Chondrocyte (in vitro differentiated cells): ENCODE data around the gene GABBR2. TPM values are rescaled to one million over a fixed set of nuclear protein-coding genes. Genes with fewer than 3 reads are reported as not detected.

Source experiments
- DNase-seq: peaks from one replicate; pipeline ENCODE4 v3.0.0; 2021; ENCODE audit warnings: mixed read lengths, low spot score
- H3K27ac Mint-ChIP-seq: one replicate; pipeline ENCODE4 v1.8.0; 2021; ENCODE audit warnings: mild to moderate bottlenecking, moderate library complexity, mixed read lengths; ENCODE audit not compliant: unreplicated experiment
- H3K27me3 Mint-ChIP-seq: 2 replicates; pipeline ENCODE4 v1.8.0; 2021; ENCODE audit warnings: low read depth, mixed read lengths
- H3K36me3 Mint-ChIP-seq: 2 replicates; pipeline ENCODE4 v1.8.0; 2021; ENCODE audit warnings: low read depth, mixed read lengths
- H3K4me1 Mint-ChIP-seq: 2 replicates; pipeline ENCODE4 v1.8.0; 2021; ENCODE audit warnings: low read depth, mild to moderate bottlenecking, mixed read lengths
- H3K4me3 Mint-ChIP-seq: one replicate; pipeline ENCODE4 v1.8.0; 2021; ENCODE audit warnings: mild to moderate bottlenecking, moderate library complexity, mixed read lengths; ENCODE audit not compliant: unreplicated experiment
- H3K9me3 Mint-ChIP-seq: 2 replicates; pipeline ENCODE4 v1.8.0; 2021; ENCODE audit warnings: low read depth, mixed read lengths
- CTCF ChIP-seq: fragments of 200-600 bp; sonication (generic); IDR thresholded peaks from 2 replicates; pipeline ENCODE4 v1.5.0; 2021; ENCODE audit warnings: antibody characterized with exemption, mild to moderate bottlenecking, moderate library complexity
- total RNA-seq: library from RNA; stranded (reverse); gene quantifications from 3 replicates; pipeline ENCODE4 v1.2.1, GENCODE V29; 2021

The GABBR2 gene
- total RNA-seq, 1 donor from 2014 or later, result 0.12 TPM

- Mint-ChIP-seq H3K27me3 (peaks cover 34% of the 10 kb centered on the region), H3K36me3 (no peaks in the 10 kb centered on the region), H3K4me1 (no peaks in the 10 kb centered on the region), H3K27ac (no peak overlapping the region), H3K9me3 (peaks cover 3% of the 10 kb centered on the region), H3K4me3 (no peak overlapping the region)
- no peak for TF ChIP-seq CTCF
- no peak for DNase-seq
These were observed 75.9 kb downstream of the GABBR2 start for GRCh38 chr9:98632839-98633238.

GRCh38 chr9:98627296-98627695 is 81.4 kb downstream of the GABBR2 start:
- Mint-ChIP-seq H3K36me3 (peaks cover 2% of the 10 kb centered on the region), H3K9me3 (peaks cover 2% of the 10 kb centered on the region), H3K4me1 (no peaks in the 10 kb centered on the region), H3K4me3 (no peak overlapping the region), H3K27me3 (peaks cover 61% of the 10 kb centered on the region), H3K27ac (no peak overlapping the region)
- TF ChIP-seq CTCF, result no peak
- no peak for DNase-seq

GRCh38 chr9:98625728-98626127 is 83.0 kb downstream of the GABBR2 start:
- H3K36me3 Mint-ChIP-seq, result peaks cover 2% of the 10 kb centered on the region
- peaks cover 2% of the 10 kb centered on the region for H3K9me3 Mint-ChIP-seq
- no peak for TF ChIP-seq CTCF
- no peak overlapping the region for H3K27ac Mint-ChIP-seq
- H3K4me1 Mint-ChIP-seq, result no peaks in the 10 kb centered on the region
- no peak for DNase-seq
- H3K27me3 Mint-ChIP-seq, result peaks cover 57% of the 10 kb centered on the region
- no peak overlapping the region for H3K4me3 Mint-ChIP-seq

- H3K9me3 Mint-ChIP-seq, result peaks cover 2% of the 10 kb centered on the region
- H3K4me3 Mint-ChIP-seq, result no peak overlapping the region
- no peaks in the 10 kb centered on the region for H3K4me1 Mint-ChIP-seq
- peaks cover 2% of the 10 kb centered on the region for H3K36me3 Mint-ChIP-seq
- H3K27me3 Mint-ChIP-seq, result peaks cover 47% of the 10 kb centered on the region
- TF ChIP-seq CTCF, result no peak
- no peak for DNase-seq
- no peak overlapping the region for H3K27ac Mint-ChIP-seq
These were observed 88.9 kb downstream of the GABBR2 start for GRCh38 chr9:98619788-98620187.

- no peaks in the 10 kb centered on the region for H3K36me3 Mint-ChIP-seq
- H3K4me1 Mint-ChIP-seq, result no peaks in the 10 kb centered on the region
- no peak overlapping the region for H3K27ac Mint-ChIP-seq
- H3K27me3 Mint-ChIP-seq, result peaks cover 37% of the 10 kb centered on the region
- DNase-seq, result no peak
- no peak overlapping the region for H3K4me3 Mint-ChIP-seq
- no peaks in the 10 kb centered on the region for H3K9me3 Mint-ChIP-seq
- no peak for TF ChIP-seq CTCF
These were observed 93.1 kb downstream of the GABBR2 start for GRCh38 chr9:98615633-98616032.
